K562 (cell line): ENCODE measurements around the gene CPED1. TPM values are rescaled to one million over a fixed set of nuclear protein-coding genes. Genes with fewer than 3 reads are reported as not detected.

Experiments used
- BCLAF1 ChIP-seq, 2 experiments: fragments of 450-650 bp in 1 of 2; IDR thresholded peaks; 2 replicates each; pipeline ENCODE4 v1.6.1; 2011 to 2017; ENCODE audit warnings: low read depth in 2 of 2, antibody characterized with exemption in 1 of 2, borderline replicate concordance in 1 of 2, low read length in 1 of 2, mild to moderate bottlenecking in 1 of 2, mixed read lengths in 1 of 2; ENCODE audit not compliant: control insufficient read depth in 1 of 2
- BRD9 ChIP-seq: fragments of 450-650 bp; IDR thresholded peaks from 2 replicates; pipeline ENCODE4 v1.6.1; 2018; ENCODE audit warnings: low read depth; ENCODE audit not compliant: partially characterized antibody
- BRF2 ChIP-seq: IDR thresholded peaks from 3 replicates; pipeline ENCODE4 v1.6.1; 2011; ENCODE audit warnings: borderline replicate concordance, mild to moderate bottlenecking; ENCODE audit not compliant: insufficient read length, insufficient read depth
- ETS2 ChIP-seq: IDR thresholded peaks from 2 replicates; pipeline ENCODE4 v1.6.1; 2016; ENCODE audit warnings: borderline replicate concordance, missing genetic modification characterization, mild to moderate bottlenecking, moderate library complexity, missing compliant biosample characterization; ENCODE audit not compliant: poor library complexity, severe bottlenecking
- ETV6 ChIP-seq, 3 experiments: fragments of 150-350 bp in 1 of 3; sonication (generic) in 1 of 3; formaldehyde crosslinking in 1 of 3; IDR thresholded peaks; 2 replicates each; pipeline versions ENCODE4 v1.6.1 to v1.8.0; 2014 to 2022; ENCODE audit warnings: borderline replicate concordance in 2 of 3, low read depth in 2 of 3, antibody characterized with exemption in 1 of 3, low read length in 1 of 3, mild to moderate bottlenecking in 1 of 3, missing genetic modification reagents in 1 of 3
- HIVEP1 ChIP-seq: fragments of 250-450 bp; sonication (Bioruptor Pico); IDR thresholded peaks from 2 replicates; pipeline ENCODE4 v1.4.0; 2020; ENCODE audit warnings: mild to moderate bottlenecking
- JUNB ChIP-seq: fragments of 450-650 bp; formaldehyde crosslinking; conservative IDR thresholded peaks from 2 replicates; pipeline ENCODE4 v1.4.0; 2020; ENCODE audit warnings: mild to moderate bottlenecking
- KAT7 ChIP-seq: sonication (generic); formaldehyde crosslinking; IDR thresholded peaks from 2 replicates; pipeline ENCODE4 v1.8.0; 2022; ENCODE audit warnings: missing genetic modification reagents, mild to moderate bottlenecking, borderline replicate concordance
- NFE2 ChIP-seq: IDR thresholded peaks from 2 replicates; pipeline ENCODE4 v1.6.1; 2014; ENCODE audit warnings: antibody characterized with exemption, low read depth
- NFIX ChIP-seq: fragments of 250-450 bp; sonication (Bioruptor Pico); IDR thresholded peaks from 2 replicates; pipeline ENCODE4 v1.4.0; 2020; ENCODE audit warnings: low read depth, mild to moderate bottlenecking, moderate library complexity
- NR3C1 ChIP-seq: sonication (generic); formaldehyde crosslinking; IDR thresholded peaks from 2 replicates; pipeline ENCODE4 v1.8.1; 2022; ENCODE audit warnings: missing genetic modification reagents
- PCBP2 ChIP-seq: fragments of 200-400 bp; formaldehyde crosslinking; IDR thresholded peaks from 2 replicates; pipeline ENCODE4 v1.6.1; 2018; ENCODE audit warnings: low read length, low read depth, mild to moderate bottlenecking, moderate library complexity; ENCODE audit not compliant: poor library complexity, severe bottlenecking
- PKNOX1 ChIP-seq: fragments of 450-650 bp; IDR thresholded peaks from 2 replicates; pipeline ENCODE4 v1.6.1; 2016
- SIN3A ChIP-seq, 2 experiments: fragments of 150-350 bp in 1 of 2; IDR thresholded peaks; 2 replicates each; pipeline ENCODE4 v1.6.1; 2011 to 2016; ENCODE audit warnings: borderline replicate concordance in 2 of 2, low read depth in 2 of 2, low read length in 2 of 2, mild to moderate bottlenecking in 2 of 2, moderate library complexity in 2 of 2; ENCODE audit not compliant: control insufficient read depth in 1 of 2
- TCF15 ChIP-seq: fragments of 250-450 bp; sonication (Bioruptor Pico); IDR thresholded peaks from 2 replicates; pipeline ENCODE4 v1.8.0; 2022; ENCODE audit warnings: moderate library complexity, mild to moderate bottlenecking, inconsistent platforms
- UBTF ChIP-seq, 2 experiments: IDR thresholded peaks; 2 replicates each; pipeline ENCODE4 v1.6.1; 2012; ENCODE audit warnings: improper control_type of control experiment in 2 of 2, low read depth in 2 of 2, low read length in 2 of 2, borderline replicate concordance in 1 of 2
- polyA plus RNA-seq, 8 experiments: library from polyadenylated mRNA; depleted of rRNA in 4 of 8; stranded (reverse) in 5 of 8; unstranded in 3 of 8; fragments of >200 nt; fragmentation: Nextera tagmentation in 2 of 8; fragmentation: Illumina TruSeq in 1 of 8; extraction: Ambion mirVana in 2 of 8; extraction: Trizol in 1 of 8; gene quantifications; 2 replicates each; pipeline versions ENCODE4 v1.2.1 to v1.2.3, GENCODE V29; 2011 to 2014; ENCODE audit warnings: inconsistent platforms in 1 of 8, missing spikeins in 1 of 8
- total RNA-seq, 7 experiments: library from RNA; depleted of rRNA in 6 of 7; stranded (reverse); fragments of >200 nt in 6 of 7; fragmentation: Illumina TruSeq in 2 of 7; extraction: Trizol in 2 of 7; gene quantifications; 2 replicates each; pipeline versions ENCODE4 v1.2.1 to v1.2.3, GENCODE V29; 2011 to 2021; ENCODE audit warnings: low replicate concordance in 1 of 7

CPED1 gene
- total and polyA plus RNA-seq, 9 of the 15 experiments (the other 6 are each of a cell fraction or from before 2014, with no cell fraction given), result 195 to 393 (median 290) TPM

GRCh38 chr7:121038717-121039509 is 50.4 kb downstream of the CPED1 start (continued):
- TF ChIP-seq BCLAF1 (IDR thresholded peaks at IDR 0.05; ENCODE audit: borderline replicate concordance in 1 of 2, control insufficient read depth in 1 of 2, low read depth in 2 of 2, low read length in 1 of 2) (peak in 1 of 2 experiments; percentile 70; a peak in 1 of 4 replicates), SIN3A (IDR thresholded peaks at IDR 0.05; ENCODE audit: borderline replicate concordance in 2 of 2, control insufficient read depth in 1 of 2, low read depth in 2 of 2, low read length in 2 of 2) (no peak), KAT7 (no peak; the same call in 1 of the 2 replicates), UBTF (IDR thresholded peaks at IDR 0.05; ENCODE audit: borderline replicate concordance in 1 of 2, low read depth in 2 of 2, low read length in 2 of 2) (0 out of 4 replicates have a peak, but pooled peaks of 1 of the 2 experiments have one; percentile 15), ETV6 (IDR thresholded peaks at IDR 0.05; ENCODE audit: borderline replicate concordance in 1 of 2, low read depth in 2 of 2, low read length in 1 of 2) (peak in 1 of 2 experiments; percentile 90; a peak in 2 of 4 replicates), ETV6 (CRISPR knock-in tag; IDR thresholded peaks at IDR 0.05; ENCODE audit: borderline replicate concordance) (no peak), TCF15 (CRISPR knock-in tag) (peak; percentile 78), NR3C1 (CRISPR knock-in tag) (no peak), NFE2 (peak; percentile 89), BRD9 (peak; percentile 99), PKNOX1 (peak; percentile 97), JUNB (0 out of 2 replicates have a peak, but pooled peaks have one; percentile 29), PCBP2 (no peak), NFIX (CRISPR knock-in tag) (no peak), ETS2 (tag) (no peak), HIVEP1 (CRISPR knock-in tag) (peak; percentile 72; the same call in 1 of the 2 replicates), BRF2 (no peak)
